Stimulated activated CD4-positive, alpha-beta T cell treated with anti-CD3 and anti-CD28 coated beads, Interleukin-1b, Interleukin-23, amount 100 ng/mL, for 48 hours (primary cell): ENCODE results near the gene AGGF1.
"Not testable (repeated sequence)": the region's sequence is repeated elsewhere in the genome, so short reads cannot be mapped to it uniquely, and the experiment has no call there.

Source experiments
- DNase-seq: peaks from one replicate; pipeline ENCODE4 v3.0.0-alpha.2; 2020

The AGGF1 gene

GRCh38 chr5:77030097-77031071 is at the start of gene AGGF1:
TSS of gene AGGF1 (plus strand) at chr5:77030404. CDS start at chr5:77030767, 363 bp downstream.
- peak; percentile 94 for DNase-seq

GRCh38 chr5:76980518-76981144 is 49.6 kb upstream of the AGGF1 start:
- no peak for DNase-seq

- no peak for DNase-seq
Observed at GRCh38 chr5:76982450-76982849, 47.8 kb upstream of the AGGF1 start.

GRCh38 chr5:76983468-76983867 is 46.7 kb upstream of the AGGF1 start:
- no peak for DNase-seq

- no peak for DNase-seq
Observed at GRCh38 chr5:76986825-76987526, 43.2 kb upstream of the AGGF1 start.

GRCh38 chr5:76990899-76991459 is 39.2 kb upstream of the AGGF1 start:
- DNase-seq = no peak

- DNase-seq = not testable (repeated sequence)
Observed at GRCh38 chr5:76993436-76993835, 36.8 kb upstream of the AGGF1 start.

- no peak for DNase-seq
Observed at GRCh38 chr5:76994337-76994736, 35.9 kb upstream of the AGGF1 start.

GRCh38 chr5:76998251-76998650 is 32.0 kb upstream of the AGGF1 start:
- DNase-seq = not testable (repeated sequence)

- no peak for DNase-seq
Observed at GRCh38 chr5:76999451-76999850, 30.8 kb upstream of the AGGF1 start.

- DNase-seq = no peak
Observed at GRCh38 chr5:77003246-77003645, 27.0 kb upstream of the AGGF1 start.

GRCh38 chr5:77006124-77006523 is 24.1 kb upstream of the AGGF1 start:
- no peak for DNase-seq

GRCh38 chr5:77008413-77008812 is 21.8 kb upstream of the AGGF1 start:
- DNase-seq = no peak

- DNase-seq = no peak
Observed at GRCh38 chr5:77010243-77010642, 20.0 kb upstream of the AGGF1 start.

- DNase-seq = no peak
Observed at GRCh38 chr5:77011498-77011897, 18.7 kb upstream of the AGGF1 start.

GRCh38 chr5:77012601-77013000 is 17.6 kb upstream of the AGGF1 start:
- no peak for DNase-seq

GRCh38 chr5:77015938-77016569 is 14.2 kb upstream of the AGGF1 start:
- no peak for DNase-seq

- DNase-seq = no peak
Observed at GRCh38 chr5:77016962-77017361, 13.2 kb upstream of the AGGF1 start.

- no peak for DNase-seq
Observed at GRCh38 chr5:77017668-77018067, 12.5 kb upstream of the AGGF1 start.

GRCh38 chr5:77022511-77023417 is 7.4 kb upstream of the AGGF1 start:
- DNase-seq = no peak

GRCh38 chr5:77024490-77024889 is 5.7 kb upstream of the AGGF1 start:
- DNase-seq = no peak
